NT2/D1 (cell line): Measurements from ENCODE around the gene NDUFC2.

Experiments used
- SUZ12 ChIP-seq: IDR thresholded peaks from 2 replicates; pipeline ENCODE4 v1.6.1; 2011; ENCODE audit not compliant: insufficient read length, insufficient read depth; ENCODE audit errors: extremely low read depth
- YY1 ChIP-seq: IDR thresholded peaks from 2 replicates; pipeline ENCODE4 v1.6.1; 2011; ENCODE audit not compliant: insufficient read length, insufficient read depth
- ZNF274 ChIP-seq: IDR thresholded peaks from 2 replicates; pipeline ENCODE4 v1.6.1; 2011; ENCODE audit warnings: mild to moderate bottlenecking, low read depth, low read length

DNA sequence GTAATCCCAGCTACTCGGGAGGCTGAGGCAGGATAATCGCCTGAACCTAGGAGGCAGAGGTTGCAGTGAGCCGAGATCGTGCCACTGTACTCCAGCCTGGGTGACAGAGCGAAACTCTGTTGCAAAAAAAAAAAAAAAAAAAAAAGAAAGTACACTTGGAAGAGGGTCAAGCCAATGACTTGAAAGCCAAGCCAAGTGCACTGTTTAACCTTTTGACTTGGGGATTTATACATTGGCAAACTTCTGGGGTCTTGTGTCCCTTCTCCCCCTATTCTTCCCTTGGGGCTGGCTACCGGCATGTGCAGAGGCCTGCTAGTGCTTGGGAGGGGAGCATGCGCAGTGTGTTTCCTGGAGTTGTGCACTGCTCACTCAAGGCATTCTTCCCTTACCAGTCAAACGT is 30.3 kb downstream of the NDUFC2 start:
- TF ChIP-seq YY1 (no peak), ZNF274 (no peak), SUZ12 (no peak)
